Ascending aorta (tissue), 2 donors: Measurements from ENCODE around the gene BACE1. TPM values are rescaled to one million over a fixed set of nuclear protein-coding genes. Genes with fewer than 3 reads are reported as not detected.

Experiments used
- DNase-seq, 2 donors: peaks; one replicate each; pipeline ENCODE4 v3.0.0-alpha.2; 2019; ENCODE audit warnings: low spot score in 2 of 2
- H3K27ac ChIP-seq, 2 donors: fragments of 200-600 bp; sonication (generic); one replicate each; pipeline ENCODE4 v1.5.1; 2016 to 2017; ENCODE audit warnings: mild to moderate bottlenecking in 1 of 2
- H3K27me3 ChIP-seq: fragments of 200-600 bp; sonication (generic); one replicate; pipeline ENCODE4 v1.5.1; 2017
- H3K36me3 ChIP-seq, 2 donors: fragments of 200-600 bp; sonication (generic); one replicate each; pipeline ENCODE4 v1.5.1; 2016
- H3K4me1 ChIP-seq, 2 donors: fragments of 200-600 bp; sonication (generic); one replicate each; pipeline ENCODE4 v1.5.1; 2016 to 2017; ENCODE audit warnings: mild to moderate bottlenecking in 1 of 2
- H3K4me3 ChIP-seq, 2 donors: fragments of 200-600 bp; sonication (generic); one replicate each; pipeline ENCODE4 v1.5.1; 2016 to 2017; ENCODE audit warnings: mild to moderate bottlenecking in 1 of 2
- H3K9me3 ChIP-seq, 2 donors: fragments of 200-600 bp; sonication (generic); one replicate each; pipeline ENCODE4 v1.5.1; 2016
- CTCF ChIP-seq, 3 experiments: fragments of 200-600 bp in 2 of 3; fragments of 450-650 bp in 1 of 3; sonication (generic) in 2 of 3; IDR thresholded peaks; one replicate each; pipeline ENCODE4 v1.5.1; 2016 to 2019; ENCODE audit warnings: antibody characterized with exemption in 3 of 3, mild to moderate bottlenecking in 1 of 3, moderate library complexity in 1 of 3
- intact Hi-C: fragments of 100-400 bp; cut with DNase I; formaldehyde crosslinking; loops from one replicate; pipeline ENCODE4 v1.15.1; 2023
- total RNA-seq: library from RNA; depleted of rRNA; stranded (reverse); fragments of >200 nt; gene quantifications from one replicate; pipeline ENCODE4 v1.1.0, GENCODE V29; 2016

The BACE1 gene
- total RNA-seq, 1 donor from 2014 or later, result 27.2 TPM

- DNase-seq, result no peak
- Histone ChIP-seq H3K9me3 (no peaks in the 10 kb centered on the region), H3K27ac (peak overlapping the region; percentile 44 to 51), H3K27me3 (no peaks in the 10 kb centered on the region), H3K4me1 (peaks cover 6 to 15% of the 10 kb centered on the region in 2 donors), H3K4me3 (peak overlapping the region; percentile 80 to 95), H3K36me3 (no peaks in the 10 kb centered on the region)
- intact Hi-C loops, result loop anchor here (10.0 kb wide), 1 partner anchor 141 kb away; the partner anchor contains the start of gene SIDT2
- no peak for TF ChIP-seq CTCF (IDR thresholded peaks at IDR 0.05)
Observed at GRCh38 chr11:117315285-117316196, 515 bp downstream of the BACE1 start.

- intact Hi-C loops, result loop anchor here (10.0 kb wide), 1 partner anchor 140 kb away; the partner anchor contains the start of gene SIDT2
- DNase-seq, result no peak
- H3K36me3 ChIP-seq, result no peaks in the 10 kb centered on the region
- no peaks in the 10 kb centered on the region for H3K9me3 ChIP-seq
- H3K4me3 ChIP-seq, result peak overlapping the region; percentile 80 to 95
- H3K4me1 ChIP-seq, result peaks cover 6 to 13% of the 10 kb centered on the region in 2 donors
- no peak for TF ChIP-seq CTCF (IDR thresholded peaks at IDR 0.05)
- no peak overlapping the region for H3K27ac ChIP-seq
- H3K27me3 ChIP-seq, result no peaks in the 10 kb centered on the region
Observed at GRCh38 chr11:117314840-117315239, 1.2 kb downstream of the BACE1 start.

GRCh38 chr11:117313828-117314768 is 2.0 kb downstream of the BACE1 start:
- intact Hi-C loops, result loop anchor here (10.0 kb wide), 1 partner anchor 139 kb away; the partner anchor contains the start of gene SIDT2
- H3K4me3 ChIP-seq, result peak overlapping the region; percentile 80 to 95
- H3K36me3 ChIP-seq, result no peaks in the 10 kb centered on the region
- no peak for TF ChIP-seq CTCF (IDR thresholded peaks at IDR 0.05)
- H3K27ac ChIP-seq, result no peak overlapping the region
- H3K4me1 ChIP-seq, result peaks cover 6 to 12% of the 10 kb centered on the region in 2 donors
- no peaks in the 10 kb centered on the region for H3K9me3 ChIP-seq
- DNase-seq, result no peak
- H3K27me3 ChIP-seq, result no peaks in the 10 kb centered on the region

GRCh38 chr11:117313091-117313490 is 3.0 kb downstream of the BACE1 start:
- intact Hi-C loops, result loop anchor here (10.0 kb wide), 1 partner anchor 138 kb away; the partner anchor contains the start of gene SIDT2
- no peak for TF ChIP-seq CTCF (IDR thresholded peaks at IDR 0.05)
- Histone ChIP-seq H3K4me1 (peaks cover 6 to 12% of the 10 kb centered on the region in 2 donors), H3K27ac (no peak overlapping the region), H3K9me3 (no peaks in the 10 kb centered on the region), H3K4me3 (no peak overlapping the region), H3K36me3 (no peaks in the 10 kb centered on the region), H3K27me3 (no peaks in the 10 kb centered on the region)
- no peak for DNase-seq

GRCh38 chr11:117309310-117309709 is 6.7 kb downstream of the BACE1 start:
- Histone ChIP-seq H3K4me3 (no peak overlapping the region), H3K9me3 (no peaks in the 10 kb centered on the region), H3K27ac (no peak overlapping the region), H3K36me3 (no peaks in the 10 kb centered on the region), H3K27me3 (no peaks in the 10 kb centered on the region), H3K4me1 (peaks cover 0 to under 1% of the 10 kb centered on the region in 2 donors)
- no peak for TF ChIP-seq CTCF (IDR thresholded peaks at IDR 0.05)
- DNase-seq, result no peak
- intact Hi-C loops, result no loop called here
